Prostate gland (tissue), 2 donors: ENCODE data around the gene NCL. TPM values are rescaled to one million over a fixed set of nuclear protein-coding genes. Genes with fewer than 3 reads are reported as not detected.
"Not testable (repeated sequence)": the region's sequence is repeated elsewhere in the genome, so short reads cannot be mapped to it uniquely, and the experiment has no call there.

Experiments
- DNase-seq: peaks from one replicate; pipeline ENCODE4 v3.0.0-alpha.2; 2019; ENCODE audit warnings: low spot score
- H3K27ac ChIP-seq, 2 donors: fragments of 200-600 bp; sonication (generic); 2 replicates each; pipeline ENCODE4 v1.5.1; 2017 to 2019
- H3K27me3 ChIP-seq: fragments of 200-600 bp; sonication (generic); replicated peaks from 2 replicates; pipeline ENCODE4 v1.5.1; 2019; ENCODE audit not compliant: insufficient read depth
- H3K36me3 ChIP-seq, 2 donors: fragments of 200-600 bp; sonication (generic); 1 replicate in 1 of 2; 2 replicates in 1 of 2; pipeline versions ENCODE4 v1.5.1 to v1.8.1; 2017 to 2019
- H3K4me1 ChIP-seq: fragments of 200-600 bp; sonication (generic); replicated peaks from 2 replicates; pipeline ENCODE4 v1.5.1; 2019
- H3K4me3 ChIP-seq, 2 donors: fragments of 200-600 bp; sonication (generic); 2 replicates each; pipeline ENCODE4 v1.5.1; 2017 to 2019
- H3K9me3 ChIP-seq: fragments of 200-600 bp; sonication (generic); 2 replicates; pipeline ENCODE4 v1.5.1; 2017
- CTCF ChIP-seq, 4 experiments: fragments of 200-600 bp in 2 of 4; fragments of 450-650 bp in 2 of 4; sonication (generic) in 2 of 4; IDR thresholded peaks; 1 replicate in 3 of 4; 2 replicates in 1 of 4; pipeline ENCODE4 v1.5.1; 2016 to 2019; ENCODE audit warnings: antibody characterized with exemption in 4 of 4, mild to moderate bottlenecking in 2 of 4, moderate library complexity in 2 of 4
- POLR2A ChIP-seq: fragments of 450-650 bp; IDR thresholded peaks from one replicate; pipeline ENCODE4 v1.6.1; 2016; ENCODE audit warnings: antibody characterized with exemption, mild to moderate bottlenecking
- POLR2AphosphoS5 ChIP-seq: sonication (generic); formaldehyde crosslinking; IDR thresholded peaks from one replicate; pipeline ENCODE4 v1.6.1; 2017; ENCODE audit warnings: antibody characterized with exemption
- WGBS: methylation state at CpG from one replicate; pipeline ENCODE4 v1.1.5; 2018; 5-methylcytosine and 5-hydroxymethylcytosine counted together
- intact Hi-C: fragments of 100-400 bp; cut with DNase I; formaldehyde crosslinking; loops from one replicate; pipeline ENCODE4 v1.14.2; 2022
- small RNA-seq, 2 donors: library from RNA; depleted of rRNA; stranded (forward); fragments of <200 nt; gene quantifications; one replicate each; pipeline ENCODE3, GENCODE V24; 2016
- total RNA-seq, 2 donors: library from RNA; depleted of rRNA; stranded (reverse); fragments of >200 nt; gene quantifications; one replicate each; pipeline ENCODE4 v1.1.0, GENCODE V29; 2016

Gene NCL
- total RNA-seq, 2 donors from 2014 or later, result 92.0 to 160 TPM

GRCh38 chr2:231409776-231410175 lies 54.5 kb downstream of the NCL start:
- intact Hi-C loops, result loop anchor here (5.0 kb wide), 2 partner anchors 112 to 307 kb away; no protein-coding TSS in a partner anchor
- Histone ChIP-seq H3K27me3 (no peaks in the 10 kb centered on the region), H3K4me1 (no peaks in the 10 kb centered on the region), H3K36me3 (no peaks in the 10 kb centered on the region), H3K9me3 (no peaks in the 10 kb centered on the region), H3K4me3 (no peak overlapping the region), H3K27ac (no peak overlapping the region)
- TF ChIP-seq POLR2A (no peak), CTCF (IDR thresholded peaks at IDR 0.05) (no peak), POLR2AphosphoS5 (no peak)
- 90% methylated on average over 5 of the region's 5 CpGs for WGBS
- DNase-seq, result no peak

GRCh38 chr2:231408304-231408703 lies 56.0 kb downstream of the NCL start:
- H3K36me3 ChIP-seq, H3K9me3 ChIP-seq, DNase-seq, H3K27ac ChIP-seq, H3K4me1 ChIP-seq, H3K27me3 ChIP-seq, intact Hi-C loops, H3K4me3 ChIP-seq: not testable (repeated sequence)
- WGBS, result 86% methylated on average over 9 of the region's 9 CpGs

GRCh38 chr2:231407686-231408085 lies 56.6 kb downstream of the NCL start:
- H3K36me3 ChIP-seq, H3K9me3 ChIP-seq, H3K4me1 ChIP-seq, H3K4me3 ChIP-seq, H3K27ac ChIP-seq, H3K27me3 ChIP-seq, DNase-seq, intact Hi-C loops: not testable (repeated sequence)
- 86% methylated on average over 5 of the region's 5 CpGs for WGBS

- H3K4me1 ChIP-seq, DNase-seq, intact Hi-C loops: not testable (repeated sequence)
These were observed 58.5 kb downstream of the NCL start for GRCh38 chr2:231405601-231406367.

GRCh38 chr2:231404183-231404578 lies 60.1 kb downstream of the NCL start:
- H3K4me3 ChIP-seq, H3K4me1 ChIP-seq, H3K36me3 ChIP-seq, intact Hi-C loops, H3K27ac ChIP-seq, H3K9me3 ChIP-seq, H3K27me3 ChIP-seq, DNase-seq: not testable (repeated sequence)
- WGBS, result 81% methylated on average over 16 of the region's 16 CpGs

More at GRCh38 chr2:231405601-231406367, 58.5 kb downstream of the NCL start:
- not testable (repeated sequence) for H3K36me3 ChIP-seq, H3K4me3 ChIP-seq, H3K27ac ChIP-seq, H3K27me3 ChIP-seq, H3K9me3 ChIP-seq
- peak in 2 of 4 experiments; percentile 42 to 44 for TF ChIP-seq CTCF (IDR thresholded peaks at IDR 0.05)
- WGBS, result 22% methylated on average over 16 of the region's 16 CpGs

Small RNAs within 50 kb of the gene (small RNA-seq; reads per million reads assigned to genes)
- 0 reads per million in 2 donors for gene RNU2-22P
- 25.3 to 37.0 reads per million in 2 donors for gene SNORA75
- 0 reads per million in 2 donors for gene SNORD20
- 3,515 to 3,603 reads per million in 2 donors for gene SNORD82

Other genes with a start within 250 kb of the NCL start
- 1 to 10 TPM; 2.1 to 7.4 TPM for gene B3GNT7, start 68.8 kb downstream of the NCL start, total RNA-seq
- gene NMUR1, start 66.0 kb upstream of the NCL start, total RNA-seq, result 1 to 10 TPM; 1.1 to 4.3 TPM
- gene TEX44, start 128.4 kb upstream of the NCL start, total RNA-seq, result 10 to 100 TPM in 1 of 2 donors, not detected in 1; 10.6 TPM
- gene PTMA, start 244.0 kb upstream of the NCL start, total RNA-seq, result 100 to 1,000 TPM; 418 to 613 TPM